GM10248 (cell line): ENCODE results near the gene CNN3.

Source experiments
- CTCF ChIA-PET: fragments of 300-600 bp; sonication (Branson Sonifier 250); formaldehyde crosslinking; extraction: SDS; loops from one replicate; lab custom pipeline; 2021; ENCODE audit warnings: antibody characterized with exemption; lab: Yijun Ruan, JAX
- POLR2A ChIA-PET: fragments of 350-650 bp; sonication (Branson Sonifier 250); formaldehyde crosslinking; extraction: SDS; loops from one replicate; lab custom pipeline; 2020; ENCODE audit warnings: antibody characterized with exemption; lab: Yijun Ruan, JAX
- DNase-seq: peaks from one replicate; pipeline ENCODE4 v3.0.0; 2012; ENCODE audit errors: extremely low spot score
- CTCF ChIP-seq: IDR thresholded peaks from 2 replicates; pipeline ENCODE4 v1.5.1; 2012; ENCODE audit warnings: mild to moderate bottlenecking, low read depth; ENCODE audit errors: extremely low read depth, missing control alignments, control extremely low read depth

Gene CNN3

DNA sequence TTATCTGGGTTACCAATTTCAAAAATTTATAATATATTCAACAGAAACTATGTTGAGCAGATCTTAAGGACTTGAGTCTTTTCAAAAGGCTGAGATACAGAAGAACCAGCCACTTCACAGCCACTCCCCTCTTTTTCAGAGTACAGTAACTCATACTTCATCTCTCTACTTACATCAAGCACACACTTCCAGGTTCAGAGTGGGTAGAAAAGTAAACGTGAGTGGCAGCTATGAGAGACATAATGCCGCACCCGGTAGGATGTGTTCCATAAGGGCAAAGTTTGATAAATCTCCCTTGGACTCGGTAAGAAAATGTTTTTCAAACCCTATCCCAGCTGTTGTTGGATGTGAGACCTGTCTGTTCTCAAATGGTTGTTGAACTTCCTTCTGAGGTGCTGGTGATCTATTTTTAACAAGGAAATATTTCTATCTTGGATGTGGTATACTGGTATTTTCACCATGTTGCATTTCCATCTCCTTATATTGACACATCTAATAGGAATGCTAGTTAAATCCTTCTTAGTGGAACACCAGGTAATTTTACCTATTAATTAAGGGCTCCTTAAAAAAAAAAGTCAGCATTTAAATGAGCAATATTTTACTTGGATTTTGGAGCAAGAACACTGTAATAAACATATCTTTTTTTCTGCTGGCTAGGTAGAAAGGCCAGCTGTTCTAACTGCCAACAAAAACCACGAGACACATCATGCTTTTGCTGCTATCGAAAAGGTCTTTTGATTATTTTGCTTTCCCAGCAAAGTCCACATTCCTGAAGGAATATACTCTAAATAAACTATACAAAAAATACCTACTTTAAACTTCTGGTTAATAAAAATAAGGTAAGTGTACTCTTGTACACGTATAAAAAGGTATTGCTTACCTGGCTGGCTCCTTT, 28.2 kb downstream of the CNN3 start:
- TF ChIP-seq CTCF = no peak
- CTCF ChIA-PET = interaction anchor here (1.0 to 1.2 kb wide), 4 partner anchors 11 to 46 kb away, joined by 3 to 4 read pairs (median 3); no protein-coding TSS in a partner anchor
- POLR2A ChIA-PET = no interaction called here
- DNase-seq = no peak

DNA sequence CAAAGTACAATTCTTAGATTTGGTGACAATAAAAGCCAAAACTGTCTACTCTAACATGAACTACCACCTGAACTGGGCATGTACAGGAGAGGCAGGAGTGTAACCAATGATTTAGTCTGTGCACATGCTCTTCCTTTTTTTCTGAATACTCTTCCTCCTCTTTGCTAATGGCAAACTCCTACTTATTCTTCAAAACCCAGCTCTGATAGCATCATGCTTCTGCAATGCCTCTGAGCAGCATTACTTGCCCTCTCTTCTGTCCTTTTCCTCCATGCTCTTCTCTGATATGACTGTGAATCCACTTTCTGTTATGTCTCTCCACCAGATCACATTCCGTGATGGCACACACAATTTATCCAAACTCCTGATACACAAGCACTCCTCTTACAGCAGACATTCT, 31.4 kb downstream of the CNN3 start:
- ChIA-PET CTCF (no interaction called here), POLR2A (no interaction called here)
- DNase-seq = no peak
- TF ChIP-seq CTCF = no peak

DNA sequence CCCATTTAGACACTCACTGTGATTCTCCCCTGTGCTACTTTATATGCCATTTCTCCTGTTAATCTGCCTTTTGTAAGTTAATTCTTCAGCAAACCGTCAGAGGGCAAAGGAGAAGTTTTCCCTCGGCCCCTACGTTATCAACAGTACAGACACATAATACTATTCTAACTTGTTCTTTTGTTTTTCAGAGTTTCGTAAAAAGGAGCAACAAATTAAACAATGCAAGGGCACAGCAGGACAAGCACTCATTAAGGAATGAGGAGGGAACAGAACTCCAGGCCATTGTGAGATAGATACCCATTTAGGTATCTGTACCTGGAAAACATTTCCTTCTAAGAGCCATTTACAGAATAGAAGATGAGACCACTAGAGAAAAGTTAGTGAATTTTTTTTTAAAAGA, 32.3 kb downstream of the CNN3 start:
- DNase-seq = no peak
- ChIA-PET POLR2A (no interaction called here), CTCF (no interaction called here)
- no peak for TF ChIP-seq CTCF

- ChIA-PET CTCF (interaction anchor here (1.1 to 1.6 kb wide), 3 partner anchors 10 to 38 kb away, joined by 3 to 4 read pairs (median 4); no protein-coding TSS in a partner anchor), POLR2A (no interaction called here)
- DNase-seq = no peak
- TF ChIP-seq CTCF = no peak
These were observed 34.2 kb downstream of the CNN3 start for GRCh38 chr1:94892604-94893254.

- ChIA-PET CTCF (no interaction called here), POLR2A (no interaction called here)
- no peak for DNase-seq
- TF ChIP-seq CTCF = no peak
These were observed 38.7 kb downstream of the CNN3 start for GRCh38 chr1:94888201-94888600.

DNA sequence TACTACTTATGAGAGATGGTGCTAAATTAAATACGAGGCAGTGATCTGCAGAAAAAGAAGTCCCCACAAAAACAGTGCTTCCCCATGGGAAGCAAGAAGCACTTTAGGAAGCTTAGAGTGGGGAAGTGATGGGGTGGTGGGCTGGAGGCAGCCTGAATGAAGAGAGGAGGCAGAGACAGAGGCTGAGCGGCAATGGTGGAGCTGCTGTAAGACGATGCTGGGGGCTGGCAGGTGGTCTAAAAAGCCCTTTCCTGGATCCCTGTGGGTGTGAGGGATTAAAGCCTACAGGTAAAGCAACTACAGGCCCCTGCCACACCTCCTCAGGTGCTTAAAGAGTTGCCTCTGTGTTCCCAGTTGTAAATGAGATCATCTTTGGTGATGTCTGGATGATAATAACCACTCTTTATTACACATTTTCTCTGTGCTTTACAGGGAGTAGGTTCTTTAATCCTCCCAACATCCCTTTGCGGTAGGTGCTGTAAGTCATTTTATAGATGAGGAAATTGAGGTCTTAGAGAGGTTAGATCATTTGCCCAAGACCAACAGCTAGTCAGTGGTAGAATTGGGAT, 39.2 kb downstream of the CNN3 start:
- no peak for TF ChIP-seq CTCF
- POLR2A ChIA-PET = no interaction called here
- CTCF ChIA-PET = no interaction called here

More for the DNA sequence above, 39.2 kb downstream of the CNN3 start:
- no peak for DNase-seq
